ENCODE results near the gene CPB1. TPM values are rescaled to one million over a fixed set of nuclear protein-coding genes. Genes with fewer than 3 reads are reported as not detected.
A peak's percentile ranks its signal among the peaks of the same experiment; 100 is the strongest.

The CPB1 gene
- total RNA-seq, 4 donors from 2014 or later, result 1.1 TPM; not detected in 3

DNA sequence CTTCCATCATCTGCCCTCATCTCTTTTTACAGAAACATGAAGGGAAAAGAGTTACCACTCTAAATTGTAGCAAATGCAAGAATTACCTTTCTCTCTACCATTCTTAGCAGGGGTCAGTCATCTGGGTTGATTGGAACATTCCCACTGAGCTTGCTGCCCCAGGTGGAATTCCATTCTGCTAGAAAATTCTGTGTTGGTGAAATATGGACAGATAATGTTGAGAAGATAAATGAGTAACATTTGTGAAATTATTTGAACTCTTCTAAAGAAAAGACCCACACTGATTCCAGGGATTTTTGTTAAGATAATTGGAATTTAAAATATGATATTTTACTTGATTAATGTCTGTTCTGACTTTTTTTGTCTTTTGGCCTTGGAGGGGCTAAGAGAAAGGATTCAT is 26.4 kb downstream of the CPB1 start:
- Histone ChIP-seq H3K27ac (no peak overlapping the region), H3K9me3 (no peaks in the 10 kb centered on the region), H3K4me3 (replicated peaks in 1 of 3) (no peak overlapping the region), H3K4me1 (no peaks in the 10 kb centered on the region), H3K36me3 (no peaks in the 10 kb centered on the region), H3K27me3 (no peaks in the 10 kb centered on the region)
- DNase-seq, result no peak
- TF ChIP-seq POLR2A (IDR thresholded peaks at IDR 0.05), result no peak
- TF ChIP-seq, protein P1, sequence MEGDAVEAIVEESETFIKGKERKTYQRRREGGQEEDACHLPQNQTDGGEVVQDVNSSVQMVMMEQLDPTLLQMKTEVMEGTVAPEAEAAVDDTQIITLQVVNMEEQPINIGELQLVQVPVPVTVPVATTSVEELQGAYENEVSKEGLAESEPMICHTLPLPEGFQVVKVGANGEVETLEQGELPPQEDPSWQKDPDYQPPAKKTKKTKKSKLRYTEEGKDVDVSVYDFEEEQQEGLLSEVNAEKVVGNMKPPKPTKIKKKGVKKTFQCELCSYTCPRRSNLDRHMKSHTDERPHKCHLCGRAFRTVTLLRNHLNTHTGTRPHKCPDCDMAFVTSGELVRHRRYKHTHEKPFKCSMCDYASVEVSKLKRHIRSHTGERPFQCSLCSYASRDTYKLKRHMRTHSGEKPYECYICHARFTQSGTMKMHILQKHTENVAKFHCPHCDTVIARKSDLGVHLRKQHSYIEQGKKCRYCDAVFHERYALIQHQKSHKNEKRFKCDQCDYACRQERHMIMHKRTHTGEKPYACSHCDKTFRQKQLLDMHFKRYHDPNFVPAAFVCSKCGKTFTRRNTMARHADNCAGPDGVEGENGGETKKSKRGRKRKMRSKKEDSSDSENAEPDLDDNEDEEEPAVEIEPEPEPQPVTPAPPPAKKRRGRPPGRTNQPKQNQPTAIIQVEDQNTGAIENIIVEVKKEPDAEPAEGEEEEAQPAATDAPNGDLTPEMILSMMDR (IDR thresholded peaks at IDR 0.05), result no peak
- intact Hi-C loops (cut with DNase I), result no loop called here

DNA sequence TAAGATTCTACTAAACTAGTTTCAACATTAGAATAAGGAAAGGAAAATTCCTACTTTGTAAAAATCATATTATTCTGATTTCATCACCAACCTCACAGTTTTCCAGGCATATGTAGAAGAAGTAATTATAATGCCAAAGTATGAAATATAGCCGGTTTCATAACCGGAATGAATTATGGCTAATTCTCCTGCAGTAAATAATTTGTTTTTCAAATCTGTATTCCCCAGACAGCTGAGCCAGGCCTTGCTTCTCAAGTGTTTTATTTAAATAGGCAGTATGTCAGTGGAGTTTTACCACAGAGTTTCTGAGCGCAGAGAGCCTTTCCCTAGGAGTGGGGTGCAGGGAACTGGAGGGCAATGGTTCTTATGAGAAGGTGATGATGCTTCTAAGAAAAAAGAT is 28.8 kb downstream of the CPB1 start:
- Histone ChIP-seq H3K4me3 (replicated peaks in 1 of 3) (no peak overlapping the region), H3K4me1 (no peaks in the 10 kb centered on the region), H3K36me3 (no peaks in the 10 kb centered on the region), H3K27me3 (no peaks in the 10 kb centered on the region), H3K9me3 (no peaks in the 10 kb centered on the region), H3K27ac (no peak overlapping the region)
- WGBS, 2 donors, result 83 to 85% methylated on average over 3 of the region's 3 CpGs
- TF ChIP-seq, protein P1 (IDR thresholded peaks at IDR 0.05), result no peak
- TF ChIP-seq POLR2A (IDR thresholded peaks at IDR 0.05), result no peak
- intact Hi-C loops (cut with DNase I), result loop anchor here (5.0 kb wide), 1 partner anchor 76 kb away; no protein-coding TSS in a partner anchor
- DNase-seq, result no peak

DNA sequence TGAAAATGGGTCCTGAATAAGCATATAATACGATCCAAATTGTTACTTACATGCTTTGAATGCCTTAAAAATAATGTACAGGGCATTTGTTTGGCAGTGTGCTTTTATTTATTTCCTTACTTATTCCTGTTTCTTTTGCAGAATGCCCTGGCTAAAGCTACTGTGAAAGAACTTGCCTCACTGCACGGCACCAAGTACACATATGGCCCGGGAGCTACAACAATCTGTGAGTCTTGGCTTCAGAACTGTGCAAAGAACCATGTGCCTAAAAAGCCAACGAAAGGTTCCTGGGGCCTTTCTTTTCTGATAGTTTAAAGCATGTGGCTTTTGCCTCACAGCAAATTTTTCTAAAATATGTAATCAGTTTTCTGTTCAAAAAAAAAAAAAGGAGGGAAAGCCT is 29.7 kb downstream of the CPB1 start:
- WGBS, 2 donors, result 81 to 85% methylated on average over 4 of the region's 4 CpGs
- Histone ChIP-seq H3K9me3 (no peaks in the 10 kb centered on the region), H3K36me3 (no peaks in the 10 kb centered on the region), H3K4me3 (replicated peaks in 1 of 3) (no peak overlapping the region), H3K4me1 (no peaks in the 10 kb centered on the region), H3K27ac (no peak overlapping the region), H3K27me3 (no peaks in the 10 kb centered on the region)
- TF ChIP-seq, protein P1 (IDR thresholded peaks at IDR 0.05), result no peak
- TF ChIP-seq POLR2A (IDR thresholded peaks at IDR 0.05), result no peak
- no peak for DNase-seq
- intact Hi-C loops (cut with DNase I), result loop anchor here (5.0 kb wide), 1 partner anchor 75 kb away; no protein-coding TSS in a partner anchor

DNA sequence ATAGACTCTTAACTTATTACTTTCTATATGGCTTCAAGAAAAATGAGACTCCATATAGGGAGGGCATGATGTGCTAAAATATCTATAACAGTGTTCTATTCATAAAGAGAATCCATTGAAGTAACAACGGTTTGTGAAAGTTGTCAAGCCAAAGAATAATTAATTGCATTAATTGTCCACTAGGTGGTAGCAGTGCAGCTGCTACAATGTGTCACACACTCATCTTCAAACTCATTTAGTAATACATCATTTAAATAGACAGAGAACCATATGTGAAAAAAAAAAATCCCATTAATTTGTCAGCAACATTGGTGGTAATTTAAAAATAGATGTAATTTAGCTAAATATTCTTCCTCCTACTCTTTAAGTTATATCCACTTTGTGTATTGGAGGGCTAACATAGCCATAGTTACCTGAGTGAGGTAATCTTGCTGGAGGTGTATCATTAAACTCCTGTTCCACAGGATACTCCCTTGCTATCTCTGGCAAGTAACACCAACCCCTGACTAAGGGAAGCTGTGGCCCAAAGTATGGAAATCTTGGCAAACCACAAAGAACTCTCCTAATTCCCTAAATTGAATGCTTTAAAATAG is 33.8 kb downstream of the CPB1 start:
- Histone ChIP-seq H3K36me3 (no peaks in the 10 kb centered on the region), H3K27ac (no peak overlapping the region), H3K9me3 (no peaks in the 10 kb centered on the region), H3K4me1 (no peaks in the 10 kb centered on the region), H3K4me3 (replicated peaks in 1 of 3) (no peak overlapping the region), H3K27me3 (no peaks in the 10 kb centered on the region)
- DNase-seq, result no peak
- intact Hi-C loops (cut with DNase I), result loop anchor here (5.0 kb wide), 1 partner anchor 81 kb away; no protein-coding TSS in a partner anchor
- WGBS, 2 donors, result 4 to 15% methylated on average over 1 of the region's 1 CpG
- TF ChIP-seq, protein P1 (IDR thresholded peaks at IDR 0.05), result peak; percentile 41 to 73 (median 60)
- TF ChIP-seq POLR2A (IDR thresholded peaks at IDR 0.05), result no peak

DNA sequence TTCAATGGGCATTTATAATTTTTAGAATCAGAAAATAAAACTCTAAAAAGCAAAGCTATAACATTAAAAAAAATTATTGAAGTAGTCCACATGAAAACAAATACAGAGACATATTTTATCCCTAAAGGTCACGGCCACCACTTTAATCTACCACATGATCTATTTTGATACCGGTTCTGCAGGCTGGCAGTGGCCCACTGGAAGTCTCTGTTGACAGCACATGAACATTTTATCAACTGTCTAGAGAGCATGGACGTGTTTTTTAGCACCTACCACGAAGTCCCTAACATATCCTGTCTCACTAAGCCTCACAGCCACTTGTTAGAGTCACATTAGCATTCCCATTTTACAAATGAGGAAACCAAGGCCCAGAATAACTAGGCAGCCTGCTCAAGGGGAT is 35.7 kb downstream of the CPB1 start:
- intact Hi-C loops (cut with DNase I), result loop anchor here (5.0 kb wide), 1 partner anchor 79 kb away; no protein-coding TSS in a partner anchor
- no peak overlapping the region for H3K4me3 ChIP-seq (replicated peaks in 1 of 3)
- no peaks in the 10 kb centered on the region for H3K27me3 ChIP-seq
- TF ChIP-seq, protein P1 (IDR thresholded peaks at IDR 0.05), result no peak
- no peak for TF ChIP-seq POLR2A (IDR thresholded peaks at IDR 0.05)
- no peaks in the 10 kb centered on the region for H3K9me3 ChIP-seq
- WGBS, 2 donors, result 61 to 64% methylated on average over 4 of the region's 4 CpGs
- no peaks in the 10 kb centered on the region for H3K36me3 ChIP-seq
- H3K4me1 ChIP-seq, result no peaks in the 10 kb centered on the region
- no peak for DNase-seq
- H3K27ac ChIP-seq, result no peak overlapping the region
